ENCODE results near the gene SMIM11. TPM values are rescaled to one million over a fixed set of nuclear protein-coding genes. Genes with fewer than 3 reads are reported as not detected.
A peak's percentile ranks its signal among the peaks of the same experiment; 100 is the strongest.
"Not testable (repeated sequence)": the region's sequence is repeated elsewhere in the genome, so short reads cannot be mapped to it uniquely, and the experiment has no call there.

SMIM11 gene, protein sequence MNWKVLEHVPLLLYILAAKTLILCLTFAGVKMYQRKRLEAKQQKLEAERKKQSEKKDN
- polyA plus RNA-seq (2012; ENCODE audit: insufficient read depth, insufficient read length), result 1.3 TPM

DNA sequence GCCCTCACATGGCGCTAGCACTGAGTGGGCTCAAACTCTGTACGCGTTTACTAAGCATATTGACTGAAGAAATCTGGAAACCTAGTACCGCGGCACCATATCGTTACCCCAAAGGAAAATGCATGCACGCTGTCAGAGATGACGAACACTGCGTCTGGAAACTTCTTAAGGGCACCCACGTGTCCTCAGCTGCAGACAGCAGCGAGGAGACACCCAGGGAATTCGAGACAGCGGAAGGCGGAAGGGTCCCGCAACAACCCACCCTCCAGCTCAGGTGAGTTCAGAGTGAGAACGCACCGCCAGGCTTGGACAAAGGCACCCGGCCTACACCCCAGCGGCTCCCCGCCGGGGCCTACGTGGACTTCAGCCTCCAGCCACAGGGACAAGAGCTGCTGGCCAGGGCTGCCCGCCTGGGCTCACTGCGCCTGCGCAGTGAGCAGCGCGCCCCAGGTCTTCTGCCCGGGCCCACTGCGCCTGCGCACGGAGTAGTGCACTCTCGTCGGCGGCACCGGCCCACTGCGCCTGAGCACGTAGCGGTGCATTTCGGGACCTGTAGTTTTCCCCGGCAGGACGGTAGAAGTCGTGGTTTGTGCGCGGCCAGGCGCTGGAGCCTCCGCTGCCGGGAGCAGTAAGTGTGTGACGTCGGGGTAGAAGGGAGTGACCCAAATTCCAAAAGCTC lies at the start of gene SMIM11:
Gene SMIM11 (plus strand): TSS at position 568 of the 679 bp plus-strand sequence. CDS start 3,998 bp downstream, outside the sequence.
- DNase-seq (ENCODE audit: low read depth, low spot score), result not testable (repeated sequence)

DNA sequence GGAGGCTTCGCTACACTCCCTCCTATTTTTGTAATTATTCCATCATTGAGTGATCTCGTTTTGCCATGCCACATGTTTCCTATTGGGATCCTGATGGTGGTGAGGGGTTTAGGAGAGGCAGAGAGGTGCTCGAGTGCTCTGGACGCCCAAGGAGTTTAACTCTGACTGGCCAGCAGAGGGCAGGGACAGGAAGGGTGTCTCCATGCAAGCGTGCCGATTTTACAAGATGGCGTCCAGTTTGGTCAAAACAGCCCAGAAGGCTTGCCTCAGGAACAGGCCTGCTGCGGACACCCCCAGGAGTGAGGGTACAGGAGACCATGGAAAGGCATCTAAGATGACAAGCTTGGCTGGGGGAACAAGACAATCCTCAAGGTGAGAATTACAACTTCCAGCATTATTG lies 45.3 kb upstream of the SMIM11 start:
- H3K4me3 ChIP-seq (ENCODE audit: low read length), result no peak overlapping the region
- no peak for DNase-seq (ENCODE audit: low read depth, low spot score)

More for the DNA sequence above, at the start of gene SMIM11:
- H3K4me3 ChIP-seq (ENCODE audit: low read length), result not testable (repeated sequence)

DNA sequence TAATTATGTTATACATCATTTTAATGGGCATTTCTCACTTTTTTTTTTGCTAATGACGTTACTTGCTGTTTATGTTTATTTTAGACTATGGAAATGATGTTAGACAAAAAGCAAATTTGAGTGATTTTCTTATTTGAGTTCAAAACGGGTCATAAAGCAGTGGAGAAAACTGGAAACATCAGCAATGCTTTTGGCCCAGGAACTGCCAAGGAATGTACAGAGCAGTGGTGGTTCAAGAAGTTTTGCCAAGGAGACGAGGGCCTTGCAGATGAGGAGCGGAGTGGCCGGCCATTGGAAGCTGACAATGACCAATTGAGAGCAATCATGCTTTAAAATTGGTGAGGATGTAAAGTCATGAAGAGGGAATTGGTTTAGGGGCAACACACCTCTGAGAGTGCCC lies 43.6 kb upstream of the SMIM11 start:
- no peak overlapping the region for H3K4me3 ChIP-seq (ENCODE audit: low read length)
- DNase-seq (ENCODE audit: low read depth, low spot score), result no peak

DNA sequence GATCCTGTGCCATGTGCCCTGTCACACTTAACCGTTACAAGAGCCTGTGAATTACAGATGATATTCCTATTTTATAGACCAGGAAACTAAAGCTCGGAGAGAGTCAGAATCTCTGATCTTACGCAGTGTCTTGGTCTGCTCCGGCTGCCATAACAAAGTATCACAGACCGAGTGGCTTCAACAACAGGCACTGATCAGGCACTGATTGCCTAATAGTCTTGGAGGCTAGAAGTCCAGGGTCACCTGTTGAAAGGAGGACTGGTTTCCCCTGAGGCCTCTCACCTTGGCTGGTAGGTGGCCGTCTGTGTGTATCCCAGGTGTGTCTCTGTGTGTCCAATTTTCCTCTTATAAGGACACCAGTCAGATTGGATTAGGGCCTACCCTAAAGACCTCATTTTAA lies 43.0 kb upstream of the SMIM11 start:
- H3K4me3 ChIP-seq (ENCODE audit: low read length), result no peak overlapping the region
- no peak for DNase-seq (ENCODE audit: low read depth, low spot score)

DNA sequence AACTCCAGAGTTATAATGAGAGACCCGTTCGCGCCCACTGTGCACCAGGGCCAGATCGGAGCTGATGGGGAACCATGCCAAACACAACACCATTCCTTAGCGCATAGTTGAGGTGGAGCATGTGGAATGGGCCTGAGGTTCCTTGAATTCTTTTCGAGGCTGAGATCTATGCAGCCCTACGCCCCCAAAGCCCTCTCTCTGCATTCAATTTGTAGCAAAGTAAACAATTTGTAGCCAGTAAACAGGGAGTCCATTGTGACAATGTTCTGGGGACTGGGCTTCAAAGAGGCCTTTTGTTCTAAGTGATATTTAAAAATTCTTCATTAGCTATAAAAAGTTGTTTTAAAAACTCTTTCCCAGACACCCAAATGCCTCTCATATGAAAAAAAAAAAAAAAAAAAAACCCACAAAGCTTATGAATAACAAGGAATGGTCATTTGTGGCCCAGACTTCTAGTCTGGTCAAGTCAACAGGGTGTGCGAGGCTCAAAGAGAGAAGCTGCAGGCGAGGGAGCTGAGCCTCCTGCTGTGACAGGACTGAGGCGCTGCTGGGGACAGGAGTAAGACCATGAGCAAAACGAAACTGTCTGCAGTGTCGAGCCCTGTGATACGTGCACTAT lies 42.1 kb upstream of the SMIM11 start:
- no peak for DNase-seq (ENCODE audit: low read depth, low spot score)

DNA sequence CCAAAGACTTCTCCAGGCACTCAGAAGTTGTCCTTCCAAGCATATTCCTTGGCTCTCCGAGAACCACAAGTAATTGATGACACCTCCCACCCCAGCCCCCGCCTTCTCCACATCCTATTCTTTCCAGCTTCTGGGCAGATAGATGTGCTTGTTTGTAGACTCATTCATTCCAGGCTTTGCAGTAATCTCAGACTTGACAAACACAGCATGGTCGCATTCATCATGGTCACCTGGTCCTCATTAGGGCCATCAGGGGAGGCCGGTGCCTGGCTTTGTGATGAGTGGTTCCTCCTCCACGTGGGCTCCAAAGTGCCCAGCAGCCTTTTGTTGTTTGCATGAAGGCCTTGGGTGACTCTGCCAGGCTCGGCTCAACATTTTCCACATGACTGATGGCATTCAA lies 40.0 kb upstream of the SMIM11 start:
- H3K4me3 ChIP-seq (ENCODE audit: low read length), result no peak overlapping the region
- DNase-seq (ENCODE audit: low read depth, low spot score), result no peak

More for the DNA sequence above, 42.1 kb upstream of the SMIM11 start:
- H3K4me3 ChIP-seq (ENCODE audit: low read length), result no peak overlapping the region

DNA sequence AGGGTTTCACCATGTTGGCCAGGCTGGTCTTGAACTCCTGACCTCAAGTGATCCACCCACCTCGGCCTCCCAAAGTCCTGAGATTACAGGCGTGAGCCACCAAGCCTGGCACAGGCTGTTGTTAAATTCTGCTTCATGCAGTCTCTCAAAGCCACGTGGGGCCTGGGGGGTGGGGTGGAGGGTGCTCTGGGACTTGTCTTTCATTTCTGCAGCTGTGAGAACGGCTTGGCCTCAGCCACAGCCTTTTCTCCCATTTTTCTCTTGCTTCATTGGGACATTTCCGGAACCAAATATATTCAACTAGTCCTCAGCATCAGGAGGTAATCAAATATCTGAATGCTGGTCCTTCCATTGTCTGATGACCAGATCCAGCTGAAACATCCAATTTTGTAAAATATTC lies 39.1 kb upstream of the SMIM11 start:
- H3K4me3 ChIP-seq (ENCODE audit: low read length), result no peak overlapping the region
- DNase-seq (ENCODE audit: low read depth, low spot score), result no peak

DNA sequence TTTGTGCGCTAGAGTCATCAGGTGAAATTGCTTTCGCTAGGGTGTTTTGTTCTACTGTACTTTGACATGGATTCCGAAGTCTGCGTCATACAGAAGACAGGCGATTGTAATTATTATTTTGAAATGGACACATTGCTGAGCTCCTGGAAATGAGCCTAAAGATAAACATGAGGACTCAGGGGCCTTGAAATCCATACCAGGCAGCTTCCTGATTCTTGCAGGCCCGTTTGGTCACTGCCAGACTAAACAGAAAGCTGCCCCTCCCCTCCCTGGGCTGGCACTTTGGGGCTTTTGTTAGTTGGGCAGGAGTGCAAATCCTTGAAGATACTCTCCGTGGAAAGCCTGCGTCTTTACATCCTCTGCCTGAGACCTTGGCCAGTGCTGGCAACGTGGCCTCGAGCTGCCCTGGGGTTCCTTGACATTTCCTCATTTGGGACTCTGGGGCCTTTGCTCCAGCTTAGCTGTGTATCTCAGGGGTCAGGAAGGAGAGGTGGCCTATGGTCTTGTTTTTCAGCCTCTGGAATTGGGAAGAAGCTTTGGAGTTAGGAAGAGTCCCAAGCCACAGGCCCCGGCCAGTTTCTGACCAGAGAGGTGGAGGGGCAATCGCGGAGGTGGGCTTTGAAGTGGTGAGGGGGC lies 38.4 kb upstream of the SMIM11 start:
- no peak for DNase-seq (ENCODE audit: low read depth, low spot score)
- H3K4me3 ChIP-seq (ENCODE audit: low read length), result no peak overlapping the region

DNA sequence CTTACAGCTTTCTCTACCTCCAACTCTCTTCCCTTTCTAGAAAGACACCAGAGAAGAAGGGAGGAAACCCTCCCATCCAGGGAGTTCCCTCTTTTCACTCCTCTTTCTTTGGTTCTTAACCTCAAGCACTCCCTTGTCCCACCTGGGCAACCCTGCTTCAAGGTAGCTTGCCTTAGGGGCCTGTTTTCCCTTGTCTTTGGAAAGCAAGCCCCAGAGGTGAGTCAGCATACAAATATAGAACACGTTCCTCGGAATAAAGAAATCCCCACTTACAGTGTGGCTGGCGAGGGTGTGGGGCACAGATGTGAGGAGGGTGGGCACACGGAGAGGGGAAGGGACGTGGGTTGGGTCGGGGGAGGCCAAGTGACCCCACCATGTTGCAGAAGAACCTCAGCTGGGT lies 37.6 kb upstream of the SMIM11 start:
- DNase-seq (ENCODE audit: low read depth, low spot score), result no peak
- no peak overlapping the region for H3K4me3 ChIP-seq (ENCODE audit: low read length)

DNA sequence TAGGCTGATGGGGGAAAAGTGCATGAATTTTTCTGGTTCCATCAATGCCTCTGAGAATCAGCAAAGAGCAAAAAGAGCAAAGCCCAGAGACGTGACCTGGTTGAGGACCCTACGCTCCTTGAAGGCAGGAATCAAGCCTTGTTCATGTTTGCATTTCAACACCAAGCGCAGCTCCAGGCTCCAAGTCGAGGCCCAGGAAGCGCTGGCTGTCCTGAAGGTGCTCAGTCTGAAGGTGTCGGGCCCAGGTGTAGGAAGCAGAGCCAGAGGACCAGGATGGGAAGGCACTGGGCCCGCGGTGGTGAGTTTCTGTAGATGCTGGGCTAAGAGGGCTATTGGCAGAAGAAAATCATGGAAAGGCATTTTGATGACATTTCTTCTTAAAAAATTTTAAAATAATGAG lies 37.1 kb upstream of the SMIM11 start:
- H3K4me3 ChIP-seq (ENCODE audit: low read length), result no peak overlapping the region

DNA sequence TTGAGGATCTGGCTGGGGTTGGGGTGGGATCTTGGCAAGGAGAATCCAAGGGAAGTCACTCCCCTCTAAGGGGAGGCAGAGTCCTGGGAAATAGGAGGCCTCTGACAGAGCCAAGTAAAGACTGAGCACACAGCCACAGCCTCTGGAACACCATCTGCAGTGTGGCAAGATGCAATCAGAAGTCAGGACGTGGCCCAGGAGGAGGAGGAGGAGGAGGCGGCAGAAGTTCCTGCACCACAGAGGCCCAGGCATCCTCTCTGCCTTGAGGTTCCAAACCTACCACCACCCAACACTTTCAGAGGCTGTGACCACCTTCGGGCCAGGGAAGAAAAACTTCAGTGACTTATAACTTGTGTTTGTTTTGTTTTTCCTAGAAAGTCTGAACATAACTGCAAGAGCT lies 35.2 kb upstream of the SMIM11 start:
- no peak overlapping the region for H3K4me3 ChIP-seq (ENCODE audit: low read length)
- no peak for DNase-seq (ENCODE audit: low read depth, low spot score)

More for the DNA sequence above, 37.1 kb upstream of the SMIM11 start:
- no peak for DNase-seq (ENCODE audit: low read depth, low spot score)

DNA sequence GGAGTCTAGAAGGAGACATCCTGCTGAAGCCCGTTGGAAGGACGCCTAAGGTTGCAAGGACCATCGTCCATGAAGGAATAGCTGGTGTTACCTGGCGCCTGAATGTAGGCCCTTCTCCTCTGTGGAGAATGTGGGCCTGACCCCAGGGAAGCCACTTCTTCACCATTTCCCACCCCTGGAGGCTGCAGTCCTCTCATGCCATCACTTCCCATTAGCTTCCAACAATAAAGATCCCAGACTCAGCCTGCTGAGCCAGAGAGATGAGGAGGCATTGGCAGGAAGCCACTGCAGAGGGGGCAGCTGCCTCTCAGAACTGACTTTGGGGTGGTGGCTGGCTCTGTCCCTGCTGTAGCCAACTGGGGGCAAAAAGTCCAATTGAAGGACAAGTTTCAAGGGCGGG lies 32.8 kb upstream of the SMIM11 start:
- H3K4me3 ChIP-seq (ENCODE audit: low read length), result no peak overlapping the region
- no peak for DNase-seq (ENCODE audit: low read depth, low spot score)

DNA sequence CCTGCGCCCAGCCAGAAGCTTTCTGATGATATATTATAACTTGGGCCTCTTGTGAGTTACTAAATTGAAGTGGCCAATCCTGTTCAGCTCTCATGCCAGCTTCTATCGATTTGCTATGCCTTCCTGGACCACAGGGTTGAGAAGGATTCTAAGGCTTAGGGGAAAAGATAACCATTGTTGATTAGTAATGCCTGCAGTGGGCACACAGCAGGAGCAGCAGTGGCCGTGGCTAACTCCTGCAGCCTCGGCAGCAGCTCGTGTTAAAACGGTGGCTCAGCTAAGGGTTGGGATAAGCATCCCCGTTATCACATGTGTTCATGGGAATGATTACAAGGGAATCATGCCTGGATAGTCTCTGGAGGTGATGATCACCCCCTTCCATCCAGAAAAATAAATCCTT lies 32.0 kb upstream of the SMIM11 start:
- no peak overlapping the region for H3K4me3 ChIP-seq (ENCODE audit: low read length)
- no peak for DNase-seq (ENCODE audit: low read depth, low spot score)

DNA sequence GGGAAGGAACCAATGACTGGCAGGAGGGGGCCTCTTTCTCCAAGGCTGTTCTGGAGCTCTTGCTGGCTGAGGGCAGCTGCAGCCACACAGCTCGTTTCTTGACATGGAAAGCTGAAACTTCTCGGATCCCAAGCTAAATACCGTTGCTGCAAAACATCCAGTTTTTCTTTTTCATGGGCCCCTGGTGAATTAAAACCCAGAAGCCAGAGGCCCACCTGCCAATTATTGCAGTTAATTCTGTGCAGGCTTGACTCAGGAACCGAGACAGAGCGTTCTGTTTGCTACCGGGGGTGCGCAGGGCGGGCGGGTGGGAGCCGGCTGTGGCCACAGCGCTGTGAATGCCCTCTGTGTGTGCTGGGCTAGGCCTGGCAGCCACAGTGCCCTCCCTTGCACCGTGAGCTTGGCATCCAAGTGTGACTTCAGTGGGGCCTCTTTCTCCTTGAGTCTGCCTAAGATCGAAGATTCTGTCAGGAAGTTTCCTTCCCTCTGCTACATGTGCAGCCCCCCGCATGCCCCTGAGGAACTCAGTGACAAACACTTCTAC lies 31.4 kb upstream of the SMIM11 start:
- no peak overlapping the region for H3K4me3 ChIP-seq (ENCODE audit: low read length)

DNA sequence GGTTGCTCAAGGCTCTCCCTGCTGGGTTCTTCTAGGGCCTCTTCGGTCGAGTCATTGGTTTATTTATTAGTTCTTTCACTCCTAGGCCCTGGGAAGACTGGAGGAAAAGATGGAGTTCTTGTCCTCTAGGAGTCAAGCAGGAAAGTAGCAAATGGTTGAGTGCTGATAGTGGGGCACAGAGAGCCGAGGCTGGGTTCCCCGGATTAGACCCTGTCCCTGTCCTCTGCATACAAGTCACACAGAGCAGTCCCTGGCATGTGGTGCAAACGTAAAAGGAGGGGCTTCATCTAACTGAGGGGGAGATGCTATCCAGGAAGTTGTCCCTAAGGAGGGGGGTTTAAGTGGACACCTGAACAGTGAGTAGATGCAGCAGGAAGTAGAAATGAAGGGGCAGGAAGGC lies 30.7 kb upstream of the SMIM11 start:
- H3K4me3 ChIP-seq (ENCODE audit: low read length), result no peak overlapping the region
- DNase-seq (ENCODE audit: low read depth, low spot score), result no peak

More for the DNA sequence above, 31.4 kb upstream of the SMIM11 start:
- no peak for DNase-seq (ENCODE audit: low read depth, low spot score)

DNA sequence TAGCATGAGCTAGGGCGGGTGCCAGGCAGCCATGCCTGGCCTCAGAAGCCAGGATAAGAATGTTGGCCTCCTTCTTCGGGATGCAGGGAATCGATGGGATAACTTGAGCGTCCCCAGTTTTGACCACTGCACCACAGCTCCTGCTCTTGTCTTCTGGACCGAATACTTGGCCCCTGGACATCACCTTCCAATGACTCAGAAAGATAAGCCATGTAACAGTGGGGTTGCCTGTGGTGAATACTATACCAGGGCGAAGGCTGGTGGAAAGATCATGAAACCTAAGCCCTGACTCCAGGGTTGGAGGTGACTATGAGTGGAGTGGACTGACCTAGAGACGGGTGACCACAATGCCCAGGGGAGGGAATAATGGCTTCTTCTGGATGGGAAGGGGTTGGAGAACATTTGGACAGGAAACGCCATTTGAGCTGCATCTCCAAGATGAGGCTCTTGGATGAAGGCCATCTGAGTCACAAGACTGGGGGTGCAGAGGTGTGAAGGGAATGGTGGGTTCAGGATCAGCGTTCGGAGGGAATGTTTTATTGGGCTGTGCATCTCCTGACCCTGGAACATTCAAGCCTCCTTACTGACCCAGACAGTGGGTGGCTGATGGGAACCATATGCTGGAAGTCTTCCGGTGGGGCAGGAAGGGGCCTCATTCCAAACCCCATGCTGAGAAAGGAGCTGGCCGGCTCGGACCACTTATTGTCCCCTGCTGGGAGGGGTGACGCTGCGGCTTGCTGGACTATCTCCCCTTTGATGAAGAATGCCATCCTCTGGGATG lies 30.0 kb upstream of the SMIM11 start:
- no peak for DNase-seq (ENCODE audit: low read depth, low spot score)

DNA sequence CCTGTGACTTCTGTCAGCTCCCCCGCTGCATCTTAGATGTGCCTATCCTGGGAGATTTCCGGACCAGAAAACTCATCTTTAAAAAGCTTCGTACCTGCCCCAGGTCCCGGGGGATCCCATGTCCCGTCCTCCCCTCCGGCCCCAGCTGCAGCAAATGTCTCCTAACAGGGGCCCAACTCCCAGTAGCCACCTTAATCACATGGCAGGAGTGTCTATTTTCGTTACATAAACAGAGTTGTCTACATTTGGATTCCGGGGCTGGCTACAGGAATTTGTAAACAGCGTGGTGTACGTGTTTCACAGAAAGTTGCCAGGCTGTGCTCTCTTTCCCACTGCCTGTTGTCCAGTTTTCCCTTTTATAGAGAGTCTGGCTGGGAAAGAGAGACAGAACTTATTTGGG lies 29.4 kb upstream of the SMIM11 start:
- DNase-seq (ENCODE audit: low read depth, low spot score), result no peak
- H3K4me3 ChIP-seq (ENCODE audit: low read length), result no peak overlapping the region

More for the DNA sequence above, 30.0 kb upstream of the SMIM11 start:
- no peak overlapping the region for H3K4me3 ChIP-seq (ENCODE audit: low read length)

DNA sequence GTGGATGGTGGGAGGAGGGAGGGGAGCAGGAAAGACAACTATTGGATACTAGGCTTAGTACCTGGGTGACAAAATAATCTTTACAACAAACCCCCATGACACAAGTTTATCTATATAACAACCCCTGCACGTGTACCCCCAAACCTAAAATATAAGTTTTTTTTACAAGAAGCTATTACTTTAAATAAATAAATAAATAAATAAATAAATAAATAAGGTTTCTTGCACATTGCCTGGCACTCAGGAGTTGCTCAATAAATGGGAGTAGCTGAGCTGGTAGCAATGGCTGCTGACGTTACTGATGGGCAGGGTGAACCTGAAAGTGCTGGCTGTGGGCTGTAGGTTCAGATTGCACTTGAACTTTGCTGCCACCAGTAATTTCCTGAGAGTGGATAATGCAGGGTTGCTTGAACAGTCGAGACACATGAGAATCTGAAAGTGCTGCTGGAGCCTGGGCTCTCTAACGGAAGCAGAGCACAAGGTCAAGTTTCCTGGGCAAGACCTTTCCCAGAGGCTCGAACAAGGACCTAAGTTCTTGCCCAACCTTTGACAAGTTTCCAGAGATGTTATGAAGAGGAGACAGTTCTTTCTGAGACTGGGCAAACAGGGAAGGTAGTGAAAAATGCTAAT lies 26.3 kb upstream of the SMIM11 start:
- no peak for DNase-seq (ENCODE audit: low read depth, low spot score)
- no peak overlapping the region for H3K4me3 ChIP-seq (ENCODE audit: low read length)

DNA sequence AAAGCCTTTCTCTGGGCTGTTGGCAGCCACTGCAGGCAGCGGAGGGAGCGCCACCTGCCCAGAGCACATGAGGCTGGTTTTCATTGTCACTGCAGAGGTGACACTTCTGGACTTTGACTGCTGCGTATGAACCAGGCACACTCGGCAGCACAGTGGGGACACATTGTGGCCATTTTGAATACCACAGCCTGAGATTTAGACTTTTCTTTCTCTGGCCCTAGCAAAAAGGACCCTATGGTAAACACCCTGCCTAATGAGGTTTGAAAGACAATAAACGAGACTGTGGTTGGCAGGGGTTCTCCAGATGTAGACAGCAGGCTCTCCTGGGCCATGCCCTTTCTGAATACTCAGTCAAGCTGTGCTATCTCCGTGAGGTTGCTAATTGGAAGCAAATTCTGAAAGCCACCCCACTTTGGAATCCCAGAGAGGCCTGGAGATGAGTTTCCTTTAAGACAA lies 23.5 kb upstream of the SMIM11 start:
- DNase-seq (ENCODE audit: low read depth, low spot score), result peak; percentile 36
- no peak overlapping the region for H3K4me3 ChIP-seq (ENCODE audit: low read length)

All from Jurkat, Clone E6-1 (cell line).